ENCODE measurements around the gene CTBP1. TPM values are rescaled to one million over a fixed set of nuclear protein-coding genes. Genes with fewer than 3 reads are reported as not detected.

CTBP1 gene
- total and polyA plus RNA-seq, 3 donors (not counting 1 experiment from before 2014, with no cell fraction given) = 83.3 to 237 (median 127) TPM

Other genes starting within 250 kb of the CTBP1 start
- 10 to 100 TPM; 12.8 to 15.0 TPM for gene FGFRL1, start 237.5 kb downstream of the CTBP1 start, total RNA-seq
- gene FGFRL1, start 237.5 kb downstream of the CTBP1 start, polyA plus RNA-seq = 43.7 TPM
- 1 to 10 TPM in 1 of 2 donors, under 1 TPM in 1; 0.33 to 2.2 TPM for gene RNF212, start 135.6 kb downstream of the CTBP1 start, total RNA-seq
- 1.1 TPM for gene RNF212, start 135.6 kb downstream of the CTBP1 start, polyA plus RNA-seq
- gene SPON2, start 76.5 kb downstream of the CTBP1 start, total RNA-seq = 1 to 10 TPM in 1 of 2 donors, under 1 TPM in 1; 0.83 to 1.2 TPM
- 0.11 TPM for gene SPON2, start 76.5 kb downstream of the CTBP1 start, polyA plus RNA-seq
- gene MAEA, start 40.8 kb upstream of the CTBP1 start, total RNA-seq = 100 to 1,000 TPM in 1 of 2 donors, 10 to 100 TPM in 1; 80.4 to 109 TPM
- gene MAEA, start 40.8 kb upstream of the CTBP1 start, polyA plus RNA-seq = 120 TPM
- 10 to 100 TPM; 11.8 to 33.2 TPM for gene UVSSA, start 98.1 kb upstream of the CTBP1 start, total RNA-seq
- 6.2 TPM for gene UVSSA, start 98.1 kb upstream of the CTBP1 start, polyA plus RNA-seq
- not detected for gene NKX1-1, start 157.3 kb upstream of the CTBP1 start, total RNA-seq
- gene NKX1-1, start 157.3 kb upstream of the CTBP1 start, polyA plus RNA-seq = not detected